WTC11 (cell line): ENCODE results near the gene FBXO15.

Experiments
- ESRRA ChIP-seq: sonication (generic); formaldehyde crosslinking; IDR thresholded peaks from 2 replicates; pipeline ENCODE4 v1.8.1; 2022; ENCODE audit warnings: mild to moderate bottlenecking, missing genetic modification reagents, borderline replicate concordance
- ETV6 ChIP-seq: sonication (generic); formaldehyde crosslinking; IDR thresholded peaks from 2 replicates; pipeline ENCODE4 v1.8.1; 2022; ENCODE audit warnings: mild to moderate bottlenecking, missing genetic modification reagents
- ZNF232 ChIP-seq: sonication (generic); formaldehyde crosslinking; IDR thresholded peaks from 2 replicates; pipeline ENCODE4 v1.8.0; 2022; ENCODE audit warnings: mild to moderate bottlenecking, missing genetic modification reagents
- TF ChIP-seq, protein P1 (sequence below): sonication (generic); formaldehyde crosslinking; IDR thresholded peaks from 2 replicates; pipeline ENCODE4 v1.8.0; 2022; ENCODE audit warnings: mild to moderate bottlenecking, missing genetic modification reagents
- TF ChIP-seq, protein P2 (sequence below): fragments of 200-600 bp; IDR thresholded peaks from 2 replicates; pipeline ENCODE4 v1.8.0; 2022; ENCODE audit warnings: antibody characterized with exemption
- TF ChIP-seq, protein P3 (sequence below): sonication (generic); formaldehyde crosslinking; IDR thresholded peaks from 2 replicates; pipeline ENCODE4 v1.8.1; 2023; ENCODE audit warnings: mild to moderate bottlenecking, missing genetic modification reagents
- TF ChIP-seq, protein P4 (sequence below): sonication (generic); formaldehyde crosslinking; conservative IDR thresholded peaks from 2 replicates; pipeline ENCODE4 v1.8.1; 2022; ENCODE audit warnings: mild to moderate bottlenecking, missing genetic modification reagents
- TF ChIP-seq, protein P5 (sequence below): sonication (generic); formaldehyde crosslinking; IDR thresholded peaks from 2 replicates; pipeline ENCODE4 v1.8.1; 2022; ENCODE audit warnings: low read depth, missing genetic modification reagents, borderline replicate concordance
- TF ChIP-seq, protein P6 (sequence below): sonication (generic); formaldehyde crosslinking; IDR thresholded peaks from 2 replicates; pipeline ENCODE4 v1.8.1; 2023; ENCODE audit warnings: mild to moderate bottlenecking, missing genetic modification reagents, borderline replicate concordance

DNA sequence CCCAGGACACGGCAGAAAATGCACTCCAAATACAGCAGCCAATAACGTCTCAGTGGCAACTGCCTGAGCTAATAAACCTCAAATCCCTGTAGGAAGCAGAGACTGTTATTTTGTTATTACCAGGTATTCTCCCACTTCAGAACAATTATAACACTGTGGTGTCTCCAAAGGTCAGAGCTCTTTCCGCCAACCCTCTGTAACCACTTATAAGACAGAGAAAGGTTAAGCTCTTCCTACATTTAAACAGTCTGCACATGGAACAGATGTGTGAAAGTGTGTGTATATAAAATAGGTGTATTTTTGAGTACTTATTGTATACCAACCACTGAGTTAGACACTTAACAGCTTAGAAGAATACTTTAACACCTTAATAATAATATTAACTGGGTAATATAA is 64.1 kb downstream of the FBXO15 start:
- TF ChIP-seq, protein P1, sequence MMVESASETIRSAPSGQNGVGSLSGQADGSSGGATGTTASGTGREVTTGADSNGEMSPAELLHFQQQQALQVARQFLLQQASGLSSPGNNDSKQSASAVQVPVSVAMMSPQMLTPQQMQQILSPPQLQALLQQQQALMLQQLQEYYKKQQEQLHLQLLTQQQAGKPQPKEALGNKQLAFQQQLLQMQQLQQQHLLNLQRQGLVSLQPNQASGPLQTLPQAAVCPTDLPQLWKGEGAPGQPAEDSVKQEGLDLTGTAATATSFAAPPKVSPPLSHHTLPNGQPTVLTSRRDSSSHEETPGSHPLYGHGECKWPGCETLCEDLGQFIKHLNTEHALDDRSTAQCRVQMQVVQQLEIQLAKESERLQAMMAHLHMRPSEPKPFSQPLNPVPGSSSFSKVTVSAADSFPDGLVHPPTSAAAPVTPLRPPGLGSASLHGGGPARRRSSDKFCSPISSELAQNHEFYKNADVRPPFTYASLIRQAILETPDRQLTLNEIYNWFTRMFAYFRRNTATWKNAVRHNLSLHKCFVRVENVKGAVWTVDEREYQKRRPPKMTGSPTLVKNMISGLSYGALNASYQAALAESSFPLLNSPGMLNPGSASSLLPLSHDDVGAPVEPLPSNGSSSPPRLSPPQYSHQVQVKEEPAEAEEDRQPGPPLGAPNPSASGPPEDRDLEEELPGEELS (CRISPR knock-in tag), result no peak
- TF ChIP-seq ESRRA (CRISPR knock-in tag), result no peak
- TF ChIP-seq, protein P2, sequence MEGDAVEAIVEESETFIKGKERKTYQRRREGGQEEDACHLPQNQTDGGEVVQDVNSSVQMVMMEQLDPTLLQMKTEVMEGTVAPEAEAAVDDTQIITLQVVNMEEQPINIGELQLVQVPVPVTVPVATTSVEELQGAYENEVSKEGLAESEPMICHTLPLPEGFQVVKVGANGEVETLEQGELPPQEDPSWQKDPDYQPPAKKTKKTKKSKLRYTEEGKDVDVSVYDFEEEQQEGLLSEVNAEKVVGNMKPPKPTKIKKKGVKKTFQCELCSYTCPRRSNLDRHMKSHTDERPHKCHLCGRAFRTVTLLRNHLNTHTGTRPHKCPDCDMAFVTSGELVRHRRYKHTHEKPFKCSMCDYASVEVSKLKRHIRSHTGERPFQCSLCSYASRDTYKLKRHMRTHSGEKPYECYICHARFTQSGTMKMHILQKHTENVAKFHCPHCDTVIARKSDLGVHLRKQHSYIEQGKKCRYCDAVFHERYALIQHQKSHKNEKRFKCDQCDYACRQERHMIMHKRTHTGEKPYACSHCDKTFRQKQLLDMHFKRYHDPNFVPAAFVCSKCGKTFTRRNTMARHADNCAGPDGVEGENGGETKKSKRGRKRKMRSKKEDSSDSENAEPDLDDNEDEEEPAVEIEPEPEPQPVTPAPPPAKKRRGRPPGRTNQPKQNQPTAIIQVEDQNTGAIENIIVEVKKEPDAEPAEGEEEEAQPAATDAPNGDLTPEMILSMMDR, result no peak
- TF ChIP-seq, protein P3, sequence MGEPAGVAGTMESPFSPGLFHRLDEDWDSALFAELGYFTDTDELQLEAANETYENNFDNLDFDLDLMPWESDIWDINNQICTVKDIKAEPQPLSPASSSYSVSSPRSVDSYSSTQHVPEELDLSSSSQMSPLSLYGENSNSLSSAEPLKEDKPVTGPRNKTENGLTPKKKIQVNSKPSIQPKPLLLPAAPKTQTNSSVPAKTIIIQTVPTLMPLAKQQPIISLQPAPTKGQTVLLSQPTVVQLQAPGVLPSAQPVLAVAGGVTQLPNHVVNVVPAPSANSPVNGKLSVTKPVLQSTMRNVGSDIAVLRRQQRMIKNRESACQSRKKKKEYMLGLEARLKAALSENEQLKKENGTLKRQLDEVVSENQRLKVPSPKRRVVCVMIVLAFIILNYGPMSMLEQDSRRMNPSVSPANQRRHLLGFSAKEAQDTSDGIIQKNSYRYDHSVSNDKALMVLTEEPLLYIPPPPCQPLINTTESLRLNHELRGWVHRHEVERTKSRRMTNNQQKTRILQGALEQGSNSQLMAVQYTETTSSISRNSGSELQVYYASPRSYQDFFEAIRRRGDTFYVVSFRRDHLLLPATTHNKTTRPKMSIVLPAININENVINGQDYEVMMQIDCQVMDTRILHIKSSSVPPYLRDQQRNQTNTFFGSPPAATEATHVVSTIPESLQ (CRISPR knock-in tag), result no peak
- no peak for TF ChIP-seq ETV6 (CRISPR knock-in tag)
- TF ChIP-seq, protein P4, sequence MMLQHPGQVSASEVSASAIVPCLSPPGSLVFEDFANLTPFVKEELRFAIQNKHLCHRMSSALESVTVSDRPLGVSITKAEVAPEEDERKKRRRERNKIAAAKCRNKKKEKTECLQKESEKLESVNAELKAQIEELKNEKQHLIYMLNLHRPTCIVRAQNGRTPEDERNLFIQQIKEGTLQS, result no peak
- TF ChIP-seq, protein P5, sequence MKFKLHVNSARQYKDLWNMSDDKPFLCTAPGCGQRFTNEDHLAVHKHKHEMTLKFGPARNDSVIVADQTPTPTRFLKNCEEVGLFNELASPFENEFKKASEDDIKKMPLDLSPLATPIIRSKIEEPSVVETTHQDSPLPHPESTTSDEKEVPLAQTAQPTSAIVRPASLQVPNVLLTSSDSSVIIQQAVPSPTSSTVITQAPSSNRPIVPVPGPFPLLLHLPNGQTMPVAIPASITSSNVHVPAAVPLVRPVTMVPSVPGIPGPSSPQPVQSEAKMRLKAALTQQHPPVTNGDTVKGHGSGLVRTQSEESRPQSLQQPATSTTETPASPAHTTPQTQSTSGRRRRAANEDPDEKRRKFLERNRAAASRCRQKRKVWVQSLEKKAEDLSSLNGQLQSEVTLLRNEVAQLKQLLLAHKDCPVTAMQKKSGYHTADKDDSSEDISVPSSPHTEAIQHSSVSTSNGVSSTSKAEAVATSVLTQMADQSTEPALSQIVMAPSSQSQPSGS (CRISPR knock-in tag), result no peak
- no peak for TF ChIP-seq ZNF232
- TF ChIP-seq, protein P6, sequence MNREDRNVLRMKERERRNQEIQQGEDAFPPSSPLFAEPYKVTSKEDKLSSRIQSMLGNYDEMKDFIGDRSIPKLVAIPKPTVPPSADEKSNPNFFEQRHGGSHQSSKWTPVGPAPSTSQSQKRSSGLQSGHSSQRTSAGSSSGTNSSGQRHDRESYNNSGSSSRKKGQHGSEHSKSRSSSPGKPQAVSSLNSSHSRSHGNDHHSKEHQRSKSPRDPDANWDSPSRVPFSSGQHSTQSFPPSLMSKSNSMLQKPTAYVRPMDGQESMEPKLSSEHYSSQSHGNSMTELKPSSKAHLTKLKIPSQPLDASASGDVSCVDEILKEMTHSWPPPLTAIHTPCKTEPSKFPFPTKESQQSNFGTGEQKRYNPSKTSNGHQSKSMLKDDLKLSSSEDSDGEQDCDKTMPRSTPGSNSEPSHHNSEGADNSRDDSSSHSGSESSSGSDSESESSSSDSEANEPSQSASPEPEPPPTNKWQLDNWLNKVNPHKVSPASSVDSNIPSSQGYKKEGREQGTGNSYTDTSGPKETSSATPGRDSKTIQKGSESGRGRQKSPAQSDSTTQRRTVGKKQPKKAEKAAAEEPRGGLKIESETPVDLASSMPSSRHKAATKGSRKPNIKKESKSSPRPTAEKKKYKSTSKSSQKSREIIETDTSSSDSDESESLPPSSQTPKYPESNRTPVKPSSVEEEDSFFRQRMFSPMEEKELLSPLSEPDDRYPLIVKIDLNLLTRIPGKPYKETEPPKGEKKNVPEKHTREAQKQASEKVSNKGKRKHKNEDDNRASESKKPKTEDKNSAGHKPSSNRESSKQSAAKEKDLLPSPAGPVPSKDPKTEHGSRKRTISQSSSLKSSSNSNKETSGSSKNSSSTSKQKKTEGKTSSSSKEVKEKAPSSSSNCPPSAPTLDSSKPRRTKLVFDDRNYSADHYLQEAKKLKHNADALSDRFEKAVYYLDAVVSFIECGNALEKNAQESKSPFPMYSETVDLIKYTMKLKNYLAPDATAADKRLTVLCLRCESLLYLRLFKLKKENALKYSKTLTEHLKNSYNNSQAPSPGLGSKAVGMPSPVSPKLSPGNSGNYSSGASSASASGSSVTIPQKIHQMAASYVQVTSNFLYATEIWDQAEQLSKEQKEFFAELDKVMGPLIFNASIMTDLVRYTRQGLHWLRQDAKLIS, result no peak
